GM18511 (cell line): Measurements from ENCODE around the gene GRIP1.

ENCODE experiments used
- ATAC-seq: cut with Tn5 transposase; IDR thresholded peaks from one replicate; pipeline ENCODE4 v1.9.1; 2021; ENCODE audit warnings: mild to moderate bottlenecking, moderate library complexity; ENCODE audit not compliant: unreplicated experiment

GRIP1 gene

GRCh38 chr12:66602483-66603143 lies 76.3 kb downstream of the GRIP1 start:
- ATAC-seq, result no peak

DNA sequence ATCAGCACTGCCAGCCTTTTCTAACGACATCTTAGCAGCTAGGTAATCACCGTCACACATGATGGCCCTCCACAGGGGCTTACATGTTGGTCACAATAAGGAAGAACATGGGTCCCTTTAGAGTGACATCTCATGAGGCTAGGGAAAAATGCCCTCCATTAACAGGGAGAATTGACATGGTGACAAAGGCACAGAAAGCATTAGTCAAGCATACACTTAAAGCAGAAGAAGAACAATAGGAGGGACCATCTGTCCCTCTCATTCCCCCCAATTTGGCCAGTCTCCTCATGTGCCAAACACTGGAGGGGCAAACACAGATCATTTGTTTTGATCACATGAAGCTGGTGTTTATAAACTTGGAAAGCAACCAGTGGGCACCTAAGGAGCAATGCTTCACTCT lies 78.0 kb downstream of the GRIP1 start:
- ATAC-seq, result no peak

DNA sequence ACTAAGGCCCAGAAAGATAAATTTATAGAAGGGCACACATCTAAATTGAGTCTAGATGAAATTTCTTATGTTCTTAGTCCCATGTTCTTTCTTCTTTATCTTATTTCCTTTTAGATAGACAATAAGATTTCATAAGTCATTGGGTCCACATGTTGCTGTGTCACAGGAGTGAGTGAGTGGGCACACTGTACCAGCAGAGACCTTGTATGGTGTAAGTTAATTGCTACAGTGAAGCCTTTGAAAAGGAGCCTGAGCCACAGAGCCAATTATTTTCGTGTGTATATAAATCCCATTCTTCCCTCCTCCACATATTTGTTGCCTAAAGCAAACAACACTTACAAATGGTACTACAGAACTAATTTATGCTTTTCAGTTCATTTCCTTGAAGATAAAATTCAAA lies 79.1 kb downstream of the GRIP1 start:
- no peak for ATAC-seq

DNA sequence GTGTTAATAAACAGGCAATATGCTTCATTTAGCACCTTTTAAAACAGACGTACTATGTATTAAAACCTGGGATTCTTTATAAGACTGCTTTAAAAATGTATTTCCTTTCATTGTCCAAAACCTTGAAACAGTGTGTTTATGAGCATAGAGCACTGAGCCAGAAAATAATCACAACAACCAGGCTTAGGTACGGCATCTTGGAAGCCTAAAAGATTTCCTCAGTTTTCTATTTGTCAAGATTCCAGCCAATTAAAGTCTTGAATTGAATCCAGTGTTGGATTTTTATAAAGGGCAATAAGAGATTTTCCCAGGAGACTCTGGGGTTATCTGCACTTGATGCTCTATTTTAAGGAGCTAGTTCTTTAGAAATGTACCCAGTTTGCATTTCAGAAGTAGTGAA lies 80.3 kb downstream of the GRIP1 start:
- no peak for ATAC-seq

DNA sequence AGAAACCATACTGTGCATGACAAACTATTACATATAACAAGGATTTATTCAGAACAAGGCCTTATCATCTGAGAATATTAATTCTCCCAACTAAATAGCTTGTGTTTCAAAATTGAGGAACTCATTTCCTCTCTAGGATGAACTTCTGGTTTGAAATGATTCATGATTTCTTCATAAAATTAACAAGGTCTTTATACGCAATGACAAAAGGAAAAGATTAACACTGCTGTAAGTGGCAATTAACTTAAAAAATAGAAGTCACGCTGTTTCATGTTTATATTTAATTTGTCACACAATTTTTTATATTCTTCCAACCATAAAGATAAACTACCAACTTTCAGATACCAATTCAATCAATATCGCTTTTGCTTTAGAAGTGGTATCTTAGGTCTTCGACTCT lies 80.8 kb downstream of the GRIP1 start:
- no peak for ATAC-seq

GRCh38 chr12:66596199-66596598 lies 82.7 kb downstream of the GRIP1 start:
- ATAC-seq, result no peak

GRCh38 chr12:66594688-66595087 lies 84.2 kb downstream of the GRIP1 start:
- no peak for ATAC-seq

DNA sequence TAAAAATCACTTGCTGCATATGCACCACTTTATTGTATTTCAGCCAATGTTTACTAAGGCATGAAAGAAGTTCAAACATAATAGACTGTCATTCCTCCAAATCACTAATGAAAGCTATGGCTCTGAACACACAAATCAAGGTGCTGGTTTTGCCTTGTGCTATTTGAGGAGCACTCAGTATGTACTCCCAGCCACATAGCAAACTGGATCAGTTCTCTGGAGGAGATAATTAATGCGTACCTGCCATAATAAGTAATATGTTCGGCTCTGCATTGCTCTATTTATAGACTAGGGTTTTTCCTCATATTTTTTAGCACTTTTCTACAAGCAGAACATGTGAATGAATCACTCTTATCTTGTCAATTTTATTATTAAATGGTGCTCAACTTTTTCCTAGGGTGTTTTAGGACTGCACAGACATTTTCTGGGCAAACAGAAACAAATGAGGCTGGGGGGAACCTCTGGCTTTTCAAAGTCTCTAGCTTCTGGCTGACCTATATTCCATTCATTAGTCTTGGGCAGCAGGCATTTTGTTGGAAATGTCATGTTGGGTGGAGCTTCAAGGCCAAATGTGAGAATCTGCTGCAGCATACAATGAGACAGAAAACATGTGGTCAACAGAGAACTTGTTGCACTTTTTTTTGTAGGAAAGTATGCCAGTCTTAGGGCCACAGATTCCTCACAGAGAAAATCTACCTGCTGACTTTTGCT lies 88.4 kb downstream of the GRIP1 start:
- ATAC-seq, result no peak

- ATAC-seq, result no peak
These were observed 89.8 kb downstream of the GRIP1 start for GRCh38 chr12:66589095-66589494.

DNA sequence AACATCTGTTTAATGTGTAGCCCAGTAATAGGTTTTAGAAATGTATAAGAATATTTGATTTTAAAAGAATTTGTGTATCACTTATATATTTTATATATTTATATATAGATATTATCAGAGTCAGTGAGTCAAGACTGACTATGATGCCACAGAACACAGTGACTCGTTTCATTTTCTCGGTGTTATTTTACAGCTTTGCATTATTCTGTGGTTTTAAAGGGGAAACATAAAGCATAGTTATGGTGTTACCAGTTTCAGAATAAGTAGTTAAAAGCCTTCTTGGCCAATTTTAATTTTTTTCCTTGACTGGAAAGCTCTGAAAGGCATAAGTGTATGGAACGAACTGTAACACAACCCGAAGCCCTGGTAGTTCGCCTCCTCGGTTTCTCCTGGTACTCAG lies 91.0 kb downstream of the GRIP1 start:
- no peak for ATAC-seq

DNA sequence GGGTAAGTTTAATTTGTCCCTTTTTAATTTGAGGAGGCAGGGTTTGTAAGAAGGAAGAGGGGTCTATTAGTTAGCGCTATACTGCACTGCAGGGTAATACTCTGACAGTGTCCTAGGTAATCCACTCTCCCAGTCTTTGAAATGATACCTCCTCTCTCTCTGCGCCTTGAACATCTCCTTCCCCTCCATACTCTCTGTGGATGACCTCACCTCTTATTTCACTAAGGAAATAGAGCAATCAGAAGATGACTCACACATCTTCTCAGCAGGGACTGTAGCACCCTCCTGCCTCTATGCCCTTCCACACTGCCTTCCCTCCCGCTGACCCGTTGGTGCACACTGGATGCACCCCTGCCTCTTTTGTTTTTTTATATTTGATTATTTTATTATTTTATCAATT lies 94.2 kb downstream of the GRIP1 start:
- no peak for ATAC-seq

- ATAC-seq, result no peak
These were observed 105.3 kb downstream of the GRIP1 start for GRCh38 chr12:66573605-66574004.

DNA sequence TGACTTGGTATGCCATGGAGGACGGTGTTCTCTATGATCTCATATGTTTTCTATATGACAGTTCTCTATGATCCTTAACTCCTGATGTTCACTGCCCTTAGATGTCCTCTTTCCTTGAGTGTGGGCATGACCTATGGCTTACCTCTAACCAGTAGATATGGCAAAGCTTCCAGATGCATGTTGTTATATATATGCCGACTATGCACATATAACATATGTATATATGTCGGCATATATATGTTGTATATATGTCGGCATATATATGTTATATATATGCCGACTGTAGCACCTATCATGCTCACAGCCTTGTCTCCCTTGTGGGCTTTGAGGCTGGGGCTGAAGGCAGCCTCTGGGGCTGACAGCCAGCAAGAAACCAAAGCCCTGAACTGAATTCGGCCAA lies 106.0 kb downstream of the GRIP1 start:
- ATAC-seq, result no peak

GRCh38 chr12:66571361-66571915 lies 107.4 kb downstream of the GRIP1 start:
- no peak for ATAC-seq

- ATAC-seq, result no peak
These were observed 115.7 kb downstream of the GRIP1 start for GRCh38 chr12:66563220-66563619.

- no peak for ATAC-seq
These were observed 123.8 kb downstream of the GRIP1 start for GRCh38 chr12:66555113-66555512.

DNA sequence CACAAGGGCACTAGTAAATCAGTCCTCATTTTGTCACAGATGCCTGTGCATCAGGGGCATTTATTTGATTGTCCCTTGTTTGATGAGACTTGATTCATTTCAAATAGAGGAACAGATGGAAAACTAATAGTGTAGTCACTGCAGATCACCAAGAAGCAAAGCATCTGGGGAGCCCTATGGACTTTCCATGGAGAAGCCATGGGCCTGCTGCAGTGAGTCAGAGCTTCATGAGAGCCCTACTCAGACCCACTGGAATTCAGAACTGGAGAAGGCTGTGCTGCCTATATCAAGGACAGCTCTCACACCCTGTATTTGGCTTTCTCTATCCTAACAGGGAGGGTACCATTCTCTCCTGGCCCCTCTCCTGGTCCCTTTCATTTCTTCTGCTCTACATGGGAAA lies 126.2 kb downstream of the GRIP1 start:
- no peak for ATAC-seq

DNA sequence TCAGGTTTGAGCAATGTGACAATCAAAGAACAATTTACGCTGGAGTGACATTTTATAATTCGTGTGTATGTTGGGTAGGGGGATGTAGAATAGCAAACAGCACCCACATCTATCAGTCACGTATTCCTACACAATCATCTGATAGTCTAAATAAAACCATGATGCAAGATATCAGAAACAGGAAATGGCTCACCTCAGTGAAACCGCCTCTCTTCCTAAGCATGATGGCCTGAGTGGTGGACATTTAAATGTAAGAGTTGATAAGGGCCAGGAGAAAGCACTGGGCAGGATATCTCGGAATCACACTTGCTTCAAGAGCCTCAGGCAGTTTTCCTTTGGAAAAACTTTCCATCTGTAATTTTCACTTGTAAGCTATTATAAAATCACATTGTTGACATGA lies 128.2 kb downstream of the GRIP1 start:
- no peak for ATAC-seq

- no peak for ATAC-seq
These were observed 129.9 kb downstream of the GRIP1 start for GRCh38 chr12:66549050-66549389.

GRCh38 chr12:66548338-66549049 lies 130.4 kb downstream of the GRIP1 start:
- ATAC-seq, result no peak

DNA sequence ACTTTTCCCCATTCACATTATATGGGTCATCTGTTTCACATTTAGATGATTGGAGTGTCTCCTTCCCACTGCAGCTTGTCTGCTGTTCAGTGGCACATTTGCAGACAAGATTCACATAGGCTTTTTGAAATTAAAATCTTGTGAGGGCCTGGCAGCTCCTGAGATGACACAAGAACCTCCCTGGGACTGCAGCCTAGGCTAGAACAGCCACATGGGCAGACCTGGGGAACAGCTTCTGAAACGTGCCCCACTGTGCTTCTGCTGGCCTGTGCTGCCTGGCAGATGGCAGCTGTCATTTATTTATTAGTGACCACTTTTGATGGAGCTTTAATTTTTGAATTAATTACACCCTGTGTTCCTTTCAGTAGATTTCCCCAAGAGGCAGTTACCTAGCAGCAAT lies 137.4 kb downstream of the GRIP1 start:
- no peak for ATAC-seq

GRCh38 chr12:66539431-66539830 lies 139.4 kb downstream of the GRIP1 start:
- no peak for ATAC-seq
